ENCODE results near the gene GNAZ. TPM values are rescaled to one million over a fixed set of nuclear protein-coding genes. Genes with fewer than 3 reads are reported as not detected.

Gene GNAZ
- total and polyA plus RNA-seq, 9 donors = 7.2 to 40.8 (median 15.3) TPM

- TF ChIP-seq POLR2A (IDR thresholded peaks at IDR 0.05) (no peak), EP300 (IDR thresholded peaks at IDR 0.05) (no peak)
- TF ChIP-seq, protein P1, sequence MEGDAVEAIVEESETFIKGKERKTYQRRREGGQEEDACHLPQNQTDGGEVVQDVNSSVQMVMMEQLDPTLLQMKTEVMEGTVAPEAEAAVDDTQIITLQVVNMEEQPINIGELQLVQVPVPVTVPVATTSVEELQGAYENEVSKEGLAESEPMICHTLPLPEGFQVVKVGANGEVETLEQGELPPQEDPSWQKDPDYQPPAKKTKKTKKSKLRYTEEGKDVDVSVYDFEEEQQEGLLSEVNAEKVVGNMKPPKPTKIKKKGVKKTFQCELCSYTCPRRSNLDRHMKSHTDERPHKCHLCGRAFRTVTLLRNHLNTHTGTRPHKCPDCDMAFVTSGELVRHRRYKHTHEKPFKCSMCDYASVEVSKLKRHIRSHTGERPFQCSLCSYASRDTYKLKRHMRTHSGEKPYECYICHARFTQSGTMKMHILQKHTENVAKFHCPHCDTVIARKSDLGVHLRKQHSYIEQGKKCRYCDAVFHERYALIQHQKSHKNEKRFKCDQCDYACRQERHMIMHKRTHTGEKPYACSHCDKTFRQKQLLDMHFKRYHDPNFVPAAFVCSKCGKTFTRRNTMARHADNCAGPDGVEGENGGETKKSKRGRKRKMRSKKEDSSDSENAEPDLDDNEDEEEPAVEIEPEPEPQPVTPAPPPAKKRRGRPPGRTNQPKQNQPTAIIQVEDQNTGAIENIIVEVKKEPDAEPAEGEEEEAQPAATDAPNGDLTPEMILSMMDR (IDR thresholded peaks at IDR 0.05) = no peak
- 81 to 85% (median 84%) methylated on average over 11 of the region's 11 CpGs for WGBS, 3 donors
- intact Hi-C loops (cut with DNase I) = no loop called here
- no peak overlapping the region for H3K4me3 ChIP-seq
- H3K4me1 ChIP-seq (ENCODE audit: insufficient read depth) = peaks cover 5% of the 10 kb centered on the region
- H3K9me3 ChIP-seq = no peaks in the 10 kb centered on the region
- no peaks in the 10 kb centered on the region for H3K36me3 ChIP-seq
- H3K27ac ChIP-seq = no peak overlapping the region
- DNase-seq = peak in 3 of 5 donors; percentile 16 to 25 (median 20)
- H3K27me3 ChIP-seq = no peaks in the 10 kb centered on the region
Observed at GRCh38 chr22:23072077-23072910, 2.0 kb downstream of the GNAZ start.

DNA sequence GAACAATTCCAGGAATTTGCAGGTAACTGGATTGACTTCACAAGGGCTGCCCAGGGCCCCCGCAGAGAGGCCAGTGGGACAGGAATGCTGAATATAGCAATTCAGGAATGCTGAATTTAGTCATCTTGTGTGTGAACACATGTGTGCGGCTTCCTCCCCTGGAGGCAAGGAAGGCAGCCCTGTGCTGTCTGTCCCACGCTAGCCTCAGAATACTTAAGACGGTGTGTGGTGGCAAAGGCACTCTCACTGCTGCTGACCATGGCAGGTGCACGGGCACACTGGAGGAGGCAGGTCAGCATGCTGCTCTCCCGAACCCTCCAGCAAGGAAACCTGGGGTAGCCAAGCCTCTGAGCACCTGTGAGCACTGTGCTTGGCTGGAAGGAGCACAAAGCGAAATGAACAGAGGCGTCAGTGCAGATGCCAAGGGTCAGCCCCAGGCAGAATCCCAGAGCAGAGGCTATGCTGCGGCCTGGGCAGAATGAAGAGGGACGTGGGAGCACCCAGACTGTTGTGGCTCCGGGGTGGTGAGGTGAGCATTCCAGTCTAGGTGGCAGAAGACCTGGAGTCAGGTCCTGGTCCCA lies 2.7 kb downstream of the GNAZ start:
- no peaks in the 10 kb centered on the region for H3K27me3 ChIP-seq
- H3K36me3 ChIP-seq = no peaks in the 10 kb centered on the region
- H3K27ac ChIP-seq = no peak overlapping the region
- peak in 4 of 5 donors; percentile 4 to 22 (median 15) for DNase-seq
- peaks cover 5% of the 10 kb centered on the region for H3K4me1 ChIP-seq (ENCODE audit: insufficient read depth)
- H3K4me3 ChIP-seq = no peak overlapping the region
- TF ChIP-seq, protein P1 (IDR thresholded peaks at IDR 0.05) = no peak
- no peak for TF ChIP-seq POLR2A (IDR thresholded peaks at IDR 0.05)
- TF ChIP-seq EP300 (IDR thresholded peaks at IDR 0.05) = no peak
- intact Hi-C loops (cut with DNase I) = no loop called here
- WGBS, 3 donors = 94 to 96% (median 95%) methylated on average over 11 of the region's 11 CpGs
- H3K9me3 ChIP-seq = no peaks in the 10 kb centered on the region

DNA sequence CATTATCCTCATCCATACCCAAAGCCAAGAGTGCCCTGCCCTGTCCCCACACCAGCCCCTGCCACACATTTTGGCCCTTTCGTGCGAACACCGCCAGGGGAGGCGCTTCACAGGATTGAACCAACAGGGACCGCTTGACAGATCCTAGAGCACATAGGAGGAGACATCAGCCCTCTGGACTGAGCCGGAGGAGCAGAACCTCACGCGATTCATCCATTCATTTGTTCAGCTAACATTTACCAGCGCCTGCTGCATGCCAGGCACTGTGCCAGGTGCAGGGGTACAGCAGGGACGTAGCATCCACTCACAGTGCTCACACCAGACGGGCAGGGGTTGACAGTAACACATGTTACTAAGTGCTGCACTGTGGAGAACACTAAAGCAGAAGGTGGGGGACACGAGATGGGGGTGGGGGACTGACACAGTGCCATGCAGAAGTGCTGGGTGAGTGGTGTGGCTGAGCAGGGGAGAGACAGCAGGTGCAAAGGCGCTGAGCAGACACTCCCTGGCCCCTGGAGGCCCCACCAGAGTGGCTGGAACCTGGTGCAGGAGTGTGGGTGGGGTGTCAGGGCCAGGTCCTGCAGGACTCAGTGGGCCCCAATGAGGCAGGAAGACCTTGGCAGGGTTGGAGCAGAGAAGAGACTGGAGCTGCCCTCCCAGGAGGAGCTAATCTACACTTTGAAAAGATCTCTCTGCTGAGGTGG lies 3.4 kb downstream of the GNAZ start:
- DNase-seq = peak in 2 of 5 donors; percentile 19 to 33
- TF ChIP-seq EP300 (IDR thresholded peaks at IDR 0.05) (no peak), POLR2A (IDR thresholded peaks at IDR 0.05) (no peak)
- TF ChIP-seq, protein P1 (IDR thresholded peaks at IDR 0.05) = no peak
- Histone ChIP-seq H3K4me1 (ENCODE audit: insufficient read depth) (peaks cover 5% of the 10 kb centered on the region), H3K27me3 (no peaks in the 10 kb centered on the region), H3K9me3 (no peaks in the 10 kb centered on the region), H3K4me3 (no peak overlapping the region), H3K27ac (no peak overlapping the region), H3K36me3 (no peaks in the 10 kb centered on the region)
- WGBS, 3 donors = 84 to 91% (median 89%) methylated on average over 13 of the region's 13 CpGs
- intact Hi-C loops (cut with DNase I) = no loop called here

- Histone ChIP-seq H3K27me3 (no peaks in the 10 kb centered on the region), H3K4me1 (ENCODE audit: insufficient read depth) (peaks cover 5% of the 10 kb centered on the region), H3K27ac (no peak overlapping the region), H3K36me3 (no peaks in the 10 kb centered on the region), H3K4me3 (no peak overlapping the region), H3K9me3 (no peaks in the 10 kb centered on the region)
- TF ChIP-seq POLR2A (IDR thresholded peaks at IDR 0.05) (no peak), EP300 (IDR thresholded peaks at IDR 0.05) (no peak)
- TF ChIP-seq, protein P1 (IDR thresholded peaks at IDR 0.05) = no peak
- peak in 2 of 5 donors; percentile 12 to 22 for DNase-seq
- intact Hi-C loops (cut with DNase I) = no loop called here
- WGBS, 3 donors = 83 to 96% (median 95%) methylated on average over 7 of the region's 7 CpGs
Observed at GRCh38 chr22:23074451-23074850, 4.1 kb downstream of the GNAZ start.

Data from ovary (tissue), 9 donors.